Stimulated activated CD8-positive, alpha-beta memory T cell treated with anti-CD3 and anti-CD28 coated beads, Interleukin-7, amount 100 ng/mL, for 4 hours (primary cell): ENCODE results near the gene CYGB.

Experiments
- DNase-seq, 2 donors: peaks; one replicate each; pipeline ENCODE4 v3.0.0-alpha.2; 2020; ENCODE audit warnings: low read depth in 2 of 2

The CYGB gene

GRCh38 chr17:76537578-76538280 is at the start of gene CYGB:
TSS of gene CYGB (minus strand) at chr17:76537709. CDS start at chr17:76537542, 167 bp downstream.
- no peak for DNase-seq

GRCh38 chr17:76586741-76587487 is 49.4 kb upstream of the CYGB start:
- no peak for DNase-seq

DNA sequence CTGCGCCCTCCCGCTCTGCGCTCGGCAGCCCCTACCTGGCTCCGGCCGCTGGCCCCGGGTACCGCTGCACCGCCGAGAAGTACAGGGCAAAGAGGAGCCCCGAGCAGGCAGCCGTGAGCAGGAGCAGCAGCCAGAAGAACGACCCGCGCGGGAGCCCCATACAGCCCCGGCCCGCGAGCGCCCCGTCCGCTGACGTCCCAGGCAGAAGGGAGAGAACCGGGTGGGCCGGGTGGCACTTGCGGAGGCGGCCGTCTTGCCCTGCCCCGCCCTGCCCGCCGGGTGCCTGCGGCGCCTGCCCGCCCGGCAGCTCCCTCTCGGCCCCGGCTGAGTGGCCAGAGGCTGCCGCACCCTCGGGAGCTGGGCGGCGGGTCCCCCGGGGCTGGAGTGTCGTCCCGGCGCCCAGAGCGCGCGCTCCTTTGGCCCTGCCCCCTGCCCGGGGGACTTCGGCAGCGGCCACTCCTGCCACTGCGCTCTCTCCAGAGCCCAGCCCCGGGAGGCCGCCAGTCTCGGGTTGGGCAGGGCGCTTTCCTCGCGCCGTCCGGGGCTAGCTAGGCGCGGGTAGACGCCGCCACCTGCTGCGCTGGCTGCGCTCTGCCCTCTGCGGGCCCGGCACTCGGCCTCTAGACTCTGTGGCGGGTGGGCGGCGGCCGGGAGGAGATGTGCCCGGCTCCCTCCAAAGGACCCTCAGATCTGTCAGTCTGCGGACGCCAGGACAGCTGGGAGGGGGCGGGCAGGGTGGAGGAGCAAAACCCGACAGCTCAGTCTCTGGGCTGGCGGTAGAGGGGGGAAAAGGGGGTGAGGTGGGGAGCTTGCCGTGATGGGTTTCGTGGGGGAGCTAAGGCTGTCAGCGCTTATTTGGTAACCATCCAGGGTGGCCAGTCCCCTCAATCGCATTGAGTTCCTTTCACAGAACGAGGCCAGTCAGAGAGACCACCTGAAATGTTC is 48.4 kb upstream of the CYGB start, which contains the start of gene ST6GALNAC2:
ST6GALNAC2 (minus strand) TSS at position 212 of the 945 bp plus-strand sequence; CDS start at position 160, 52 bp downstream.
- DNase-seq: peak in 1 of 2 donors; percentile 44

DNA sequence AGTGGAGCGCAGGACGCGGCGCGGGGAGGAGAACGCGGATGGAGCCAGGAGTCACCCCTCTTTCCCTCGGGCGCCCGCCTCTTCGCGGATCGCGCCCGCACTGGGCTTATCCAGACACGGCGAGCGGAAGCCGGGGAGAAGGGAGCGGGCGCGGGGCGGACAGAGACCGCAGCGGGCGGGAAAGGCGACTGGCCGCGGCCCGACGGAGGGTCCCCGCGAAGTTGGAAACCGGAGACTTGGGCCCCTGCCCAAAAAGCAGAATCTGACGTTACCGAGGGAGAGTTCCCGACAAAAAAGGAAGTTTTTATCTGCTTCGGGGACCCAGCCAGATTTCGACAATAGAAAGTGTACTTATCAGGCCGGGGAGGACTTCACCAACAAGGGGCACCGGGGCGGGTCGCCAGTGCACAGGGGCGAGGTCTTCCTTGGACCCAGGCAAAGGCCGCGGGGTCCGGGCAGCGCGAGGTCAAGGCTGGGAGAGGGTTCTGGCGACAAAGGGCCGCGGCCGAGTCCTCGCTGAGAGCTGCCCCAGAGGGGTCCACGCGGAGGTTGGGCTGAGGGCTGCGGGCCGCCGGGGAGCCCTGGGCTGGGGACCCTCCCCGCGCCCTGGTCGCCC is 47.6 kb upstream of the CYGB start:
- no peak for DNase-seq

- DNase-seq: no peak
These were observed 47.0 kb upstream of the CYGB start for GRCh38 chr17:76584427-76585032.

GRCh38 chr17:76582660-76583059 is 45.2 kb upstream of the CYGB start:
- no peak for DNase-seq

DNA sequence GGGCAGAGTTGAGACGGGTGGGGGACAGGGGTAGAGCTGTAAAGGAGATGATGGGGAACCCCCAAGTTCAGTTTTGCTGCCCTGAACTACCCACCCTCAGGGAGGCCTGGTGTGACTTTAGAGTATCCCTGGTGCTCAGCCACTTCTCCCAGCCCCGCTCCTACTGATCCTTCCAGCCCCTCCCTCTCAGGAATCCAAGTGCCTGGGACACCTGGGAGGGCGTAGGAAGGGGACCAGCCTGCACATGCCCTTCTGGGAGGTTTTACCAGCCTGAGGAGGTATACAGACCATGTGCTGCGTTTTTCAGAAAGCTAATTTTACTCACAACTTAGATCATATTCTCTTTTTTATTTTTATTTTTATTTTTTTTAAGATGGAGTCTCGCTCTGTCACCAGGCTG is 44.0 kb upstream of the CYGB start:
- no peak for DNase-seq

DNA sequence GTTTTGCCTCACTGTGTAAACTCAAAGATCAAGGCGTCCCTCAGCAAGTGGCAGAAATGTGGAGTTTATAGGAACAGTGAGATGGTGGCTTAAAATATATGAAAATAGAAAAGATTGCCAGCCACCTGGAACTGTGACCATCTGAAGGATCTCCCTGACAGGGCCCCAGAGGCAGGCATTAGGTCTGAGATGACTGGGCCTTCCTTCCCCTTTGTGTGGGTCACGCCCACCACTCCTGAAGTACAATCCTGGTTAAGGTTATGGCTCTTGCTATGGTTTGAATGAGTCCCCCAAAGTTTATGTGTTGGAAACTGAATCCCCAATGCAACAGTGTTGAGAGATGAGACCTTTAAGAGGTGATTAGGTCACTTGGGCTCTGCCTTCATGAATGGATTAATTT is 41.8 kb upstream of the CYGB start:
- no peak for DNase-seq

DNA sequence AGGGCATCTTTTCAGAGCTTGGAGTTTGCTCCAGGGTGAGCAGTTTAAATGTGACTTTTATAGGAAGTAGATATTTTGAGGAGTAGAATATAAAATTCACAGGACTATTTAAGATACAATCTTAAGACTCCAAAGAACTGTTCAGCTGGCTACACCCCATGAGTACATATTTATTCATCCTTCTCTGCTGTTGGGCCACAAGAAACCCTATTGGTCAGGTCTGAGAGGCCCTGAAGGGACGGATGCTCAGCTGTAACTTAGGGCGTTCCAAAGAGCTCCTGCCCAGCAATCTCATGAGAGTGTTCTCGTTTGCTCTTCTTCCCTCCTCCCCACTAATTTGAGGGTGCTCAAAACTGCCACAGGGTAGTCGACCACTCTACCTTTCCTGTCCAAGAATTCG is 40.9 kb upstream of the CYGB start:
- no peak for DNase-seq

GRCh38 chr17:76577876-76578275 is 40.4 kb upstream of the CYGB start:
- no peak for DNase-seq

DNA sequence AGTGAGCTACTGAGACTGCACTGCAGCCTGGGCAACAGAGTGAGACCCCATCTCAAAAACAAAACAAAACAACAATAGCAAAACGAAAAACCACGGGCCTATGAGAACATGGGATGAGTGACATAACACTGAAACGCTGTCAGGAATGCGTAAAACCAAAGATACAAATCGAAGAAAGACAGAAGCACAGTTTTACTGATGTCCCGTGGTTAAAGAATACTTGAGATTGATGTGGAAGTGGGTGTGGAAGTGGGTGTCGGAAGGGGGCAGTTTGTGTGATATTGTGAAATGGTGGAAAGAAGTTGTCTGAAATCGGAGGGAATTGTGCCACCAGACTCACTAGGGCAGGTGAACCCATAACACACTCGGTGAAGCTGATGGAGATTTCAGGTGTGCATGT is 38.7 kb upstream of the CYGB start:
- DNase-seq: no peak

DNA sequence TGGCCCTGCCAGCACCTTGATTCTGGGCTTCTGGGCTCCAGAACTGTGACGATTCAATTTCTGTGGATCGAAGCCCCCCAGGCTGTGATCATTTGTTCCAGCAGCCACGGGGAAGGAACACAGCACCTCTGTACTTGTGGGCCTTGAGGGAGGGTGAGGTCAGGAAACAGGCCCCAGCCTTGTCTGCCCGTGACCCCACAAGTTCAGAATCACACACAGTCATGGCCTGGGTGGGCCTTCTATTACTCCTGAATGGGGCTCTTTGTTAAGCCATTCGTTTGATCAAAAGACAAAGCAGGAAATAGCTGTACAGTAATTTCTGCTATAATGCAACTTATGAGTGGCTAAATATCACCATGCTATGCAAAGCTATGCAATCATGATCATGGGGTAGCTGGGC is 38.1 kb upstream of the CYGB start:
- no peak for DNase-seq

DNA sequence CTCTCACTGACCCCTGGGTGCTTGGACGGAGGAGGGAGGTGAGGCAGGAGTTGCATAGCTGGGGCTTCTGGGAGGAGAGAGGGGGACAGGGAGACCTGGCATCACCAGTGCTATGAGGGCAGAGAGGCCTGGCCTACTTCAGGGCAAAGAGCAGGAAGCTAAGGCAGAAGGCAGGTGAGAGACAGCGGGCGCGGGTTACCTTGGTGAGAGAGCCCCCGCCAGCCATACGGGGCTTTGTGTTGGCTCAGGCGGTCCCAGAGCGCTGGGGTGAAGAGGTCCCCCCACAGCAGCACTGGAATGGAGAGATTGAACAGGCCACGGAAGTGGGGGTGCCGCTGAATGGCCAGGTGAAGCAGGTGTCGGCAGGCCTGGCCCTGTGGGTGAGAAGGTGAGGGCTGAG is 36.7 kb upstream of the CYGB start:
- no peak for DNase-seq

DNA sequence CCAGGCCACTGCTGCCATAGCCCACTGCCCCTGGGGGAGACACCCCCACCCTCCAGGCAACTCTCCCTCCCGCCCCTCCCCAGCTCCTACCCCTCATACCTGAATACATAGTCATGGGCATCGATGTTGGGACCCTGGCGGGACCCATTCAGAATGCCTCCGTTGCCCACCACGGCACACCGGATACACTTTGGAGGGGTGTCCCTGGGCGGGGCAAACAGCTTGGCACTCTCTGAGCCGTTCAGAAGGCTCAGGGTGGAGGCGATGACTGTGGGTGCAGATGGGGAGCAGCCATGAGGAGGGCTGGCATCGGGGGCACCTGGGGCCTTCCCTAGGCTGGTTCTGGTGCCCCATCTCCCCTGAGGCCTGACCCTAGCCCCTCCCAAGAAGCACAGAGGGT is 35.6 kb upstream of the CYGB start:
- DNase-seq: no peak

DNA sequence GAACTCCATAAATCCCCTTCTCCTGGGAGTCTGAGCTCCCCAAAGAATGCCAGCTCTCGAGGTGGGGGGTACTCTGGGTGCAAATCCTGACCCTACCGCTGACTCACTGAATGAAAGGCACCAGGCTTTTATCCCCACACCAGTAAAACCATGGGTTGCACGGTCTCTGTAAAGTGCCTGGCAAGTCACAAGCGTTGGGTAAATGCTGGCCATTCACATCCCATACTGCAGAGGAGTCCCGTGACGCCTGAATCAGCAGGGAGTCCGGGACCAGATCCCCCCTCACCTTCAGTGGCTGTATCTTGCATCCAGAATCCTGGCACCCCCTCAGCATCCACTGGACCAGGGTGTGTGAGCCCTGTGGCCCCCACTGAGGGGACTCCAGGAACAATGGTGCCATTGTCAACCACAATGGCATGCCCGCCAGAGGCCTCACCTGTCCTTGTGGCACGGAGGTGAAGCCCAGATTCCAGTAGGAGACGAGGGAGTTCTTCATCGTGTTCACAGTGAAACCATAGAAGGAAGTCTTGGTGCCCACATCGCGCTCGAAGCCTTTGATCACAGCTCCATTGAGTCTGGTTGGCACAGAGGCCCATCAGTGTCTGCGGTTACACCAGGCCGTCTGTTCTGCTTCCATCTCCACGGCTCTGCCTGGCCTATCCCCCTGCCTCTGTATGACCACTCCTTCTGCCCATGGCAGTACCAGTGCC is 34.8 kb upstream of the CYGB start:
- no peak for DNase-seq

GRCh38 chr17:76570877-76571471 is 33.5 kb upstream of the CYGB start:
- DNase-seq: no peak

DNA sequence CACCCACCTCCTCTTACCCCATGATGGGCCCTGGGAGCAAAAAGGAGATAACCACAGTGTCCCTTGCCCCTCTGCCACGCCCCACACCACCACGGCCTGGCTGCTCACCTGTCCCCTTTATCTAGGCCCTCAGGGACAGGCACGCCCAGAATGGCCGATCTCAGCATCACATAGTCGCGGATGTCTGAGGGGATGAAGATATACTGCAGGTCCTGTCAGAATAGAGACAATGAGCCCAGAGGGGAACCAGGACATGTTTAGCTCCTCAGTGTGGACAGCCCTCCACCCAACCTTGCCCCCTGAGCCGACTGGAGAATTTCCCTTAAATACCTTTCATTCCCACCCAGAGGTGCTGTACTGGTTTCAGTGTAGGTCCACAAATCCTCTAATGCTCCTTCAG is 32.9 kb upstream of the CYGB start:
- no peak for DNase-seq

- DNase-seq: no peak
These were observed 32.2 kb upstream of the CYGB start for GRCh38 chr17:76569607-76570279.

DNA sequence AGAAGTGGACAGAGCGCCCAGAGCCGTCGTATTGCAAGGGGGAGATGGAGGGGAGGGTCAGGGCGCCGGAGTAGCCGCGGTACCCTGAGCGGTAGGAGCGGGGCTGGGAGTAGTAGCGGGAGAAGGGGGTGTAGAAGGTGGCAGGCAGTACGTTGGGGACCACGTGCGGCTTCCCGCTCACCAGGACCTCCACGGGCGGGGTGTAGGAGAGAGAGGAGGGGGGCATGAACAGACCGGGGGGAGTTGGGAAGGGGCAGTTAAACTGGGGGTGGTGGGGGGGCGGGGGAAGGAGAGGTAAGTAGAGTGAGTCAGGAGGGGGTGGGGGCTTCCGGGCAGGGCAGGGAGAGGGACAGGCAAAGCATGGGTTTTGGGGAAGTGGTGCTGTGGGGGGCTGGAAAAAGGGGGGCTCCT is 31.3 kb upstream of the CYGB start:
- DNase-seq: no peak
